B cell (primary cell): ENCODE results near the gene TSHZ3.

Source experiments
- EZH2 ChIP-seq: IDR thresholded peaks from 2 replicates; pipeline ENCODE4 v1.6.1; 2012; ENCODE audit warnings: borderline replicate concordance, low read depth, mild to moderate bottlenecking, moderate library complexity, low read length; ENCODE audit not compliant: insufficient read depth, poor library complexity, severe bottlenecking
- TF ChIP-seq, protein P1 (sequence below): fragments of 200-600 bp; IDR thresholded peaks from one replicate; pipeline ENCODE4 v1.8.0; 2022; ENCODE audit warnings: antibody characterized with exemption, mild to moderate bottlenecking

DNA sequence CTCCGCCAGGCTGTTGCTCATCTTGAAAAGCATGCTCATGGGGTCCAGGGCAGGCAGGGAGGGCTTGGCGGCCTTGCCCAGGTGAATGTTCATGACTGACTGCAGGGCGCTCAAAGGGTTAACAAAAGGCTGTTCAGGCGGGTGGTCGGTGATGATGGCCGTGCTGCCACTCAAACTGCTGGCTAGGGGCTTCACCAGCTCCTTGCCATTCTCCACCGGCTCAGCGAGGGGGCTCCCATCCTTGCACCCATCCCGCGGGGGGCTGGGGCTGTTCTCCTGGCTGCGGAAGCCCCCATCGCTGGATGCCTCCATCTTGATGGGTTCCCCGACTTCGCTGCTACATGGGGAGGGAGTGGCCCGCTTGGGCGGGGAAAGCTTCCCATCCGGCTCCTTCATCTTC, 71.7 kb downstream of the TSHZ3 start:
- TF ChIP-seq EZH2 = no peak
- TF ChIP-seq, protein P1, sequence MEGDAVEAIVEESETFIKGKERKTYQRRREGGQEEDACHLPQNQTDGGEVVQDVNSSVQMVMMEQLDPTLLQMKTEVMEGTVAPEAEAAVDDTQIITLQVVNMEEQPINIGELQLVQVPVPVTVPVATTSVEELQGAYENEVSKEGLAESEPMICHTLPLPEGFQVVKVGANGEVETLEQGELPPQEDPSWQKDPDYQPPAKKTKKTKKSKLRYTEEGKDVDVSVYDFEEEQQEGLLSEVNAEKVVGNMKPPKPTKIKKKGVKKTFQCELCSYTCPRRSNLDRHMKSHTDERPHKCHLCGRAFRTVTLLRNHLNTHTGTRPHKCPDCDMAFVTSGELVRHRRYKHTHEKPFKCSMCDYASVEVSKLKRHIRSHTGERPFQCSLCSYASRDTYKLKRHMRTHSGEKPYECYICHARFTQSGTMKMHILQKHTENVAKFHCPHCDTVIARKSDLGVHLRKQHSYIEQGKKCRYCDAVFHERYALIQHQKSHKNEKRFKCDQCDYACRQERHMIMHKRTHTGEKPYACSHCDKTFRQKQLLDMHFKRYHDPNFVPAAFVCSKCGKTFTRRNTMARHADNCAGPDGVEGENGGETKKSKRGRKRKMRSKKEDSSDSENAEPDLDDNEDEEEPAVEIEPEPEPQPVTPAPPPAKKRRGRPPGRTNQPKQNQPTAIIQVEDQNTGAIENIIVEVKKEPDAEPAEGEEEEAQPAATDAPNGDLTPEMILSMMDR = no peak
